ENCODE results near the gene PRKN.

DNA sequence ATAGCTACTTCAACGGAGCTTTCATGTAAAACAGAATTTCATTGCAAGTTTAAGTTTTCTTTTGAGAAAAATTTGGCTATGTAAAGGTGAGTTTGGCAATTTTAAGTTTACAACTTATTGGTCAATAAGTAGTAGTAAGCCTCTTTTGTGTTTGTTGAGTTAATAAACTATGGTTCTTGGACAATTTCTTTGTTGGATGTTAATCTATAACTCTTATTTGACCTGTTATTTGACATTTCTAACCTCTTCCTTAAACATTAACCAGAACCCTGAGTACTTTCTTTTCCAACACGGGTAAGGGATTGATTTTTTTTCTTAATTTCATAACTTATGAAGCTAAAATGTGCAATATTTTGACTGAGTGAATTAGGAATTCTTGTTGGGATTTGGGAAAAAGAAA, 354.4 kb downstream of the PRKN start:
- TF ChIP-seq, protein P1, sequence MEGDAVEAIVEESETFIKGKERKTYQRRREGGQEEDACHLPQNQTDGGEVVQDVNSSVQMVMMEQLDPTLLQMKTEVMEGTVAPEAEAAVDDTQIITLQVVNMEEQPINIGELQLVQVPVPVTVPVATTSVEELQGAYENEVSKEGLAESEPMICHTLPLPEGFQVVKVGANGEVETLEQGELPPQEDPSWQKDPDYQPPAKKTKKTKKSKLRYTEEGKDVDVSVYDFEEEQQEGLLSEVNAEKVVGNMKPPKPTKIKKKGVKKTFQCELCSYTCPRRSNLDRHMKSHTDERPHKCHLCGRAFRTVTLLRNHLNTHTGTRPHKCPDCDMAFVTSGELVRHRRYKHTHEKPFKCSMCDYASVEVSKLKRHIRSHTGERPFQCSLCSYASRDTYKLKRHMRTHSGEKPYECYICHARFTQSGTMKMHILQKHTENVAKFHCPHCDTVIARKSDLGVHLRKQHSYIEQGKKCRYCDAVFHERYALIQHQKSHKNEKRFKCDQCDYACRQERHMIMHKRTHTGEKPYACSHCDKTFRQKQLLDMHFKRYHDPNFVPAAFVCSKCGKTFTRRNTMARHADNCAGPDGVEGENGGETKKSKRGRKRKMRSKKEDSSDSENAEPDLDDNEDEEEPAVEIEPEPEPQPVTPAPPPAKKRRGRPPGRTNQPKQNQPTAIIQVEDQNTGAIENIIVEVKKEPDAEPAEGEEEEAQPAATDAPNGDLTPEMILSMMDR (IDR thresholded peaks at IDR 0.05; ENCODE audit: poor library complexity, severe bottlenecking) = no peak
- no peak for TF ChIP-seq EZH2 (IDR thresholded peaks at IDR 0.05; ENCODE audit: borderline replicate concordance, insufficient read depth, low read length, poor library complexity, severe bottlenecking)
- TF ChIP-seq TAF1 (IDR thresholded peaks at IDR 0.05; ENCODE audit: low read depth) = no peak
- no peak for TF ChIP-seq POLR2AphosphoS5 (IDR thresholded peaks at IDR 0.05)
- TF ChIP-seq EP300 (conservative IDR thresholded peaks at IDR 0.05; ENCODE audit: poor library complexity, severe bottlenecking) = no peak
- no peak for TF ChIP-seq SMC3 (conservative IDR thresholded peaks at IDR 0.05; ENCODE audit: poor library complexity)

All from neural cell (in vitro differentiated cells).